Chondrocyte (in vitro differentiated cells): ENCODE results near the gene DOCK6. TPM values are rescaled to one million over a fixed set of nuclear protein-coding genes. Genes with fewer than 3 reads are reported as not detected.

Source experiments
- DNase-seq: peaks from one replicate; pipeline ENCODE4 v3.0.0; 2021; ENCODE audit warnings: mixed read lengths, low spot score
- H3K27ac Mint-ChIP-seq: one replicate; pipeline ENCODE4 v1.8.0; 2021; ENCODE audit warnings: mild to moderate bottlenecking, moderate library complexity, mixed read lengths; ENCODE audit not compliant: unreplicated experiment
- H3K27me3 Mint-ChIP-seq: 2 replicates; pipeline ENCODE4 v1.8.0; 2021; ENCODE audit warnings: low read depth, mixed read lengths
- H3K36me3 Mint-ChIP-seq: 2 replicates; pipeline ENCODE4 v1.8.0; 2021; ENCODE audit warnings: low read depth, mixed read lengths
- H3K4me1 Mint-ChIP-seq: 2 replicates; pipeline ENCODE4 v1.8.0; 2021; ENCODE audit warnings: low read depth, mild to moderate bottlenecking, mixed read lengths
- H3K4me3 Mint-ChIP-seq: one replicate; pipeline ENCODE4 v1.8.0; 2021; ENCODE audit warnings: mild to moderate bottlenecking, moderate library complexity, mixed read lengths; ENCODE audit not compliant: unreplicated experiment
- H3K9me3 Mint-ChIP-seq: 2 replicates; pipeline ENCODE4 v1.8.0; 2021; ENCODE audit warnings: low read depth, mixed read lengths
- total RNA-seq: library from RNA; stranded (reverse); gene quantifications from 3 replicates; pipeline ENCODE4 v1.2.1, GENCODE V29; 2021
- TF ChIP-seq, protein P1 (sequence below): fragments of 200-600 bp; sonication (generic); IDR thresholded peaks from 2 replicates; pipeline ENCODE4 v1.5.0; 2021; ENCODE audit warnings: antibody characterized with exemption, mild to moderate bottlenecking, moderate library complexity

DOCK6 gene
- total RNA-seq, 1 donor from 2014 or later, result 44.4 TPM

DNA sequence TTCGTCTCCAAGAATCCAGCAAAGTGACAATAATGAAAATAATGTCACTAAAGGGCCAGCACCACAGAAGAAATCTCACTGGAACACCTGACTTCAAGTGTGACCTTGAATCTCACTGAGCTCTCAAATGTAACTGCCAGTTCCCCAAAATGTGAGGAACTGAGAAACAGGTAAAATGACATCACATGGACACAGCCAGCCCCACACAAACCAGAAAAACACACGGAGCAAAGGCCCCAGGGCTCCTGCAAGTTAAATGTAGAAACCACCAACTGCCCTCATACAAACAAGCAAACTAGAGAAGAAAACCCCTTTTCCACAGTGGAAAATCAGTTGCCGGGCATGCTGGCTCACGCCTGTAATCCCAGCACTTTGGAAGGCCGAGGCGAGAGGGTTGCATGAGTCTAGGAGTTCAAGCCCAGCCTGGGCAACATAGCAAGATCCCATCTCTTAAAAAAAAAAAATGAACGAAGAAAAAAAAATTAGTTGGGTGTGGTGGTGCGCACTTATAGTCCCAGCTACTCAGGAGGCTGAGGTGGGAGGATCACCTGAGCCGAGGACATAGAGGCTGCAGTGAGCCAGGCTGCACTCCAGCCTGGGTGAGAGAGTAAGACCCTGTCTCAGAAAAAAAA, 56.3 kb downstream of the DOCK6 start:
- H3K4me3 Mint-ChIP-seq, result no peak overlapping the region
- H3K27ac Mint-ChIP-seq, result no peak overlapping the region
- TF ChIP-seq, protein P1, sequence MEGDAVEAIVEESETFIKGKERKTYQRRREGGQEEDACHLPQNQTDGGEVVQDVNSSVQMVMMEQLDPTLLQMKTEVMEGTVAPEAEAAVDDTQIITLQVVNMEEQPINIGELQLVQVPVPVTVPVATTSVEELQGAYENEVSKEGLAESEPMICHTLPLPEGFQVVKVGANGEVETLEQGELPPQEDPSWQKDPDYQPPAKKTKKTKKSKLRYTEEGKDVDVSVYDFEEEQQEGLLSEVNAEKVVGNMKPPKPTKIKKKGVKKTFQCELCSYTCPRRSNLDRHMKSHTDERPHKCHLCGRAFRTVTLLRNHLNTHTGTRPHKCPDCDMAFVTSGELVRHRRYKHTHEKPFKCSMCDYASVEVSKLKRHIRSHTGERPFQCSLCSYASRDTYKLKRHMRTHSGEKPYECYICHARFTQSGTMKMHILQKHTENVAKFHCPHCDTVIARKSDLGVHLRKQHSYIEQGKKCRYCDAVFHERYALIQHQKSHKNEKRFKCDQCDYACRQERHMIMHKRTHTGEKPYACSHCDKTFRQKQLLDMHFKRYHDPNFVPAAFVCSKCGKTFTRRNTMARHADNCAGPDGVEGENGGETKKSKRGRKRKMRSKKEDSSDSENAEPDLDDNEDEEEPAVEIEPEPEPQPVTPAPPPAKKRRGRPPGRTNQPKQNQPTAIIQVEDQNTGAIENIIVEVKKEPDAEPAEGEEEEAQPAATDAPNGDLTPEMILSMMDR, result no peak
- peaks cover 35% of the 10 kb centered on the region for H3K4me1 Mint-ChIP-seq
- no peak for DNase-seq
- H3K9me3 Mint-ChIP-seq, result no peaks in the 10 kb centered on the region
- no peaks in the 10 kb centered on the region for H3K27me3 Mint-ChIP-seq
- H3K36me3 Mint-ChIP-seq, result peaks cover 8% of the 10 kb centered on the region

DNA sequence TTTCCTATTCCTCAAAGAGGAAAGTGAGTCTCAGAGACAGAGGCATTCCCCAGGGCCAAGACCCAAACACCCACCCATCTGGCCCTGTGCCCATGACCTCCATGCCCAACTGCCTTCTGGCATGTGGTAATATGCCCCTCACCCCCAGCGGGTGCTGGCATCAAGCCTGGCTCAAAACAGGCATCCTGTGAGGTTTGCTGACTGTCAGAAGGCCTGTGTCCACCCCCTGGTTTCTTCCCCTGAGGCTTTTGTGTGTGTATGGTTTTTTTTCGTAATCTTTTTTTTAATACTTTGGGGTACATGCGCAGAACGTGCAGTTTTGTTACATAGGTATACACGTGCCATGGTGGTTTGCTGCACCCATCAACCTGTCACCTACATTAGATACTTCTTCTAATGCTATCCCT, 57.4 kb downstream of the DOCK6 start:
- Mint-ChIP-seq H3K4me3 (no peak overlapping the region), H3K27me3 (no peaks in the 10 kb centered on the region)
- DNase-seq, result no peak

DNA sequence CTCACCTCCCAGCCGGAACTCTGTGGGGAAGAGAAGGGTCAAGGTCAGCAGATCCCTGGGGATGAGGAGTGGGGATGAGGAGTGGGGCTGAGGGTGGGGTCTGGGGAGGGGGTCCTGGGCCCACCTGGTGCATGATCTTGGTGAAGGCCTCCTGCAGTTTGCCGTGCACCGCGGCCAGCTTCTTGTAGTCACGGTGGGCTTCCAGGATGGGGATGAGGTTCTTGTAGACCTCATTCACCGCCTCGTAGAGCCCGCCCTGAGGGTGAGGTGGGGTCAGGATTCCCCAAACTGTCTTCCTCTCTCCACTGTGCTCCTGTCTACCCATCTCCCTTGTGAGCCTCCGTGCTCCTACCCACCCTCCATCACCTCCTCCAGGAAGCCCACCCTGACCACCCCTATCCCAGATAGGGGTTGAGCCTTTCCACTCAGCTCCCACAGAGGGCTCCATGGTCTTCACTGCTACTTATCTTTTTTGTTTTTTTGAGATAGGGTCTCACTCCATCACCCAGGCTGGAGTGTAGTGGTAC, 58.2 kb downstream of the DOCK6 start:
- H3K9me3 Mint-ChIP-seq, result no peaks in the 10 kb centered on the region
- no peak for DNase-seq
- H3K36me3 Mint-ChIP-seq, result peaks cover 3% of the 10 kb centered on the region
- peak overlapping the region; percentile 94 for H3K27ac Mint-ChIP-seq
- H3K4me3 Mint-ChIP-seq, result no peak overlapping the region
- no peaks in the 10 kb centered on the region for H3K27me3 Mint-ChIP-seq
- TF ChIP-seq, protein P1, result peak; percentile 75
- H3K4me1 Mint-ChIP-seq, result peaks cover 35% of the 10 kb centered on the region

More for the DNA sequence above, 57.4 kb downstream of the DOCK6 start:
- Mint-ChIP-seq H3K36me3 (peaks cover 2% of the 10 kb centered on the region), H3K27ac (peak overlapping the region; percentile 84), H3K4me1 (peaks cover 35% of the 10 kb centered on the region), H3K9me3 (no peaks in the 10 kb centered on the region)
- TF ChIP-seq, protein P1, result no peak

DNA sequence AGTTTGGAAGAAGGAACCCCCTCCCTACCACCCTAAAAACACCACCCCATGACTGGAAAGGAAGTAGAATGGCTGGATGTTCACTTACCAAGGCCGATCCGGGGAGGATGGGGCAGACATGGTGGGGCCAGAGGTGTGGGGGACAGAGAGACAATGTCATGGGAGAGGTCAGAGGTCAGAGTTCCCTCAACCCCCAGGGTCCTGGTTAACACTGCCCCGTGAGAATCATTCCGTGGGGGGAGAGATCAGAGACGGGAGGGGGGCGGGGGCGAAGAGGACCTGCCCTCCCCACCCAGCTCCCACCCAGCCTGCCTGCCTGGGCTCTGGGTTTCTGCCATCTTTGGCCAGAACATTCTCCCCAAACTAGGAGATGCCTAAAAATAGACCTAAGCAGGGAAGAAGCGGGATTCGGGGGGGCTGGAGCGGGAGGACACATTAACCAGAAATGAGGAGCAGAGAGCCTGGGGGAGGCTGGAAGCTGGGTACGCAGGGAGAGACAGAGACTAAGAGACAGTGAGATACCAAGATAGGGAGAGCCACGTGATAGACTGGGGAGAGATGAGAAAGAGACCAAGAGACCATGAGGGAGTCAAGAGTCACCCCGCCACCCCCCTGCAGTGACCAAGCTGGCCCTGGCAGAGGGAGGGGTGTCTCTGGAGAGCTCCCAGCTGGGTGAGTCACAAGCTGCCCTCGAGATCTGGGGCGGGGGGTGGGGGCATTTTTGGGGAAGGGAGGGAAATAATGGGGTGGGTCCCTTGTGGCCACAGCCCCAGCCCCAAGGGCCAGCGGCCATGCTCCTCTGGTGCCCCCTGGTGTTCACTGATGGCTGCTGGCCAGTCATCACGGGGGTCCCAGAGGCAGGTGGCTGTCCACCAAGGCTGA, 58.9 kb downstream of the DOCK6 start:
- no peaks in the 10 kb centered on the region for H3K27me3 Mint-ChIP-seq
- peak overlapping the region; percentile 17 for H3K4me3 Mint-ChIP-seq
- peaks cover 40% of the 10 kb centered on the region for H3K4me1 Mint-ChIP-seq
- H3K36me3 Mint-ChIP-seq, result peaks cover 1% of the 10 kb centered on the region
- TF ChIP-seq, protein P1, result peak; percentile 97
- no peak for DNase-seq
- peak overlapping the region; percentile 94 for H3K27ac Mint-ChIP-seq
- no peaks in the 10 kb centered on the region for H3K9me3 Mint-ChIP-seq

DNA sequence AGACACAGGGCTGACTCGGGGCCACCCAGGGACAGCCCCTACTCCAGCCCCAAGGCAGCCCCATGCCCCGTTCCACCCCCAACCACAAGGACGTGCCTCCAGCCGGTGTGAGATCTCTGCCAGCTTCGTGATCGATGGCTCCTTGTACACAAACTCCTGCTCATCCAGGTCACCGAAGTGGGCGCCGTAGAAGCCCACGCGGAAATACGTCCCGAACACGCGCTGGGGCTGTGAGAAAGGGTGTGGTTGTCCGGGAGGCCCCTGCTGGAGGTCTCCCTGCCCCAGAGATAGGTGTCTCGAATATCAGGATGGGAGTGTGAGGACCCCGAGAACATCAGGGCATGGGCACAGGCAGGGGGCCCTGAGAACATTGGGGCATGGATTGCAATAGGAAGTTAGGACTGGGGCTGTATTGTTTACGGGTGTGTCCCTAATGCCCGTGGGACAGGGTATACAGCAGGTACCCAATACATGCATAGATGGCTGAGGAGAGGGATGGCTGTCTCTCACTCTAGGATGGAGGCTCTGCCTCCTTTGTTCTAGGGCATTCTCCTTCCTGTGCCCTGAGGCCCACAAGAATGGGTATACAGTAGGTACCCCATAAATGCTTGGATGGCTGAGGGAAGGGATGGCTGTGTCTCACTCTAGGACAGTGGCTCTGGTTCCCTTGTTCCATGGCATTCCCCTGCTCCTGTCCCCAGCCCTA, 59.7 kb downstream of the DOCK6 start:
- peak; percentile 90 for DNase-seq
- H3K36me3 Mint-ChIP-seq, result peaks cover 1% of the 10 kb centered on the region
- H3K27ac Mint-ChIP-seq, result peak overlapping the region; percentile 94
- TF ChIP-seq, protein P1, result no peak
- H3K4me3 Mint-ChIP-seq, result no peak overlapping the region
- no peaks in the 10 kb centered on the region for H3K27me3 Mint-ChIP-seq
- H3K4me1 Mint-ChIP-seq, result peaks cover 45% of the 10 kb centered on the region
- no peaks in the 10 kb centered on the region for H3K9me3 Mint-ChIP-seq
